Esophagus muscularis mucosa (tissue), 4 donors: ENCODE measurements around the gene MPRIP. TPM values are rescaled to one million over a fixed set of nuclear protein-coding genes. Genes with fewer than 3 reads are reported as not detected.
"Not testable (repeated sequence)": the region's sequence is repeated elsewhere in the genome, so short reads cannot be mapped to it uniquely, and the experiment has no call there.

Experiments used
- DNase-seq: peaks from one replicate; pipeline ENCODE4 v3.0.0-alpha.2; 2017; ENCODE audit errors: extremely low spot score
- H3K27ac ChIP-seq, 4 donors: fragments of 200-600 bp; sonication (generic); replicated peaks in 1 of 4; 1 replicate in 3 of 4; 2 replicates in 1 of 4; pipeline ENCODE4 v1.5.1; 2016 to 2019; ENCODE audit warnings: mild to moderate bottlenecking in 1 of 4
- H3K27me3 ChIP-seq, 4 donors: fragments of 200-600 bp; sonication (generic); one replicate each; pipeline versions ENCODE4 v1.5.1 to v1.6.0; 2016 to 2019
- H3K36me3 ChIP-seq, 4 donors: fragments of 200-600 bp; sonication (generic); one replicate each; pipeline ENCODE4 v1.5.1; 2016 to 2019
- H3K4me1 ChIP-seq, 4 donors: fragments of 200-600 bp; sonication (generic); one replicate each; pipeline ENCODE4 v1.5.1; 2016 to 2019
- H3K4me3 ChIP-seq, 4 donors: fragments of 200-600 bp; sonication (generic); 1 replicate in 2 of 4; 2 replicates in 2 of 4; pipeline ENCODE4 v1.5.1; 2016 to 2019; ENCODE audit warnings: mild to moderate bottlenecking in 4 of 4, moderate library complexity in 1 of 4
- H3K9me3 ChIP-seq, 4 donors: fragments of 200-600 bp; sonication (generic); 1 replicate in 3 of 4; 2 replicates in 1 of 4; pipeline ENCODE4 v1.5.1; 2016 to 2019
- CTCF ChIP-seq, 3 experiments: fragments of 200-600 bp in 2 of 3; fragments of 450-650 bp in 1 of 3; sonication (generic) in 2 of 3; IDR thresholded peaks; one replicate each; pipeline ENCODE4 v1.5.1; 2017 to 2019; ENCODE audit warnings: antibody characterized with exemption in 3 of 3, mild to moderate bottlenecking in 2 of 3, moderate library complexity in 1 of 3
- EP300 ChIP-seq: sonication (generic); formaldehyde crosslinking; IDR thresholded peaks from one replicate; pipeline ENCODE4 v1.6.1; 2017; ENCODE audit warnings: antibody characterized with exemption
- POLR2A ChIP-seq: fragments of 450-650 bp; IDR thresholded peaks from one replicate; pipeline ENCODE4 v1.6.1; 2017; ENCODE audit warnings: antibody characterized with exemption, moderate library complexity, mild to moderate bottlenecking, low read depth
- POLR2AphosphoS5 ChIP-seq, 2 donors: sonication (generic); formaldehyde crosslinking; IDR thresholded peaks; one replicate each; pipeline ENCODE4 v1.6.1; 2017; ENCODE audit warnings: antibody characterized with exemption in 2 of 2
- WGBS: methylation state at CpG from one replicate; pipeline ENCODE4 v1.1.5; 2018; 5-methylcytosine and 5-hydroxymethylcytosine counted together
- intact Hi-C: fragments of 100-400 bp; cut with DNase I; formaldehyde crosslinking; loops from one replicate; pipeline ENCODE4 v1.15.1; 2023
- total RNA-seq, 4 donors: library from RNA; depleted of rRNA; stranded (reverse); fragments of >200 nt; gene quantifications; one replicate each; pipeline versions ENCODE4 v1.1.0 to v1.2.1, GENCODE V29; 2016

Gene MPRIP
- total RNA-seq, 4 donors from 2014 or later, result 108 to 194 (median 129) TPM

GRCh38 chr17:17001076-17001777 lies 41.0 kb upstream of the MPRIP start:
- DNase-seq, result no peak
- peaks cover 0 to 10% (median 9%) of the 10 kb centered on the region in 4 donors for H3K4me1 ChIP-seq
- no peak overlapping the region for H3K27ac ChIP-seq
- no peak overlapping the region for H3K4me3 ChIP-seq
- H3K27me3 ChIP-seq, result no peaks in the 10 kb centered on the region
- intact Hi-C loops, result loop anchor here (2.0 to 10.0 kb wide), 3 partner anchors 154 to 314 kb away; partner anchors contain the start of gene FLCN
- no peak for TF ChIP-seq POLR2AphosphoS5 (IDR thresholded peaks at IDR 0.05)
- no peak for TF ChIP-seq CTCF (IDR thresholded peaks at IDR 0.05)
- TF ChIP-seq EP300, result no peak
- TF ChIP-seq POLR2A, result no peak
- no peaks in the 10 kb centered on the region for H3K9me3 ChIP-seq
- no peaks in the 10 kb centered on the region for H3K36me3 ChIP-seq
- 83% methylated on average over 6 of the region's 9 CpGs for WGBS

GRCh38 chr17:17001874-17002520 lies 40.3 kb upstream of the MPRIP start:
- Histone ChIP-seq H3K4me3 (peak overlapping the region in 2 of 4 donors; percentile 19 to 28), H3K9me3 (no peaks in the 10 kb centered on the region), H3K36me3 (no peaks in the 10 kb centered on the region), H3K27ac (no peak overlapping the region), H3K4me1 (peaks cover 0 to 10% (median 9%) of the 10 kb centered on the region in 4 donors), H3K27me3 (no peaks in the 10 kb centered on the region)
- no peak for DNase-seq
- WGBS, result 55% methylated on average over 7 of the region's 22 CpGs
- intact Hi-C loops, result loop anchor here (2.0 to 10.0 kb wide), 3 partner anchors 153 to 313 kb away; partner anchors contain the start of gene FLCN
- no peak for TF ChIP-seq POLR2A
- no peak for TF ChIP-seq EP300
- peak; percentile 90 to 98 (median 95) for TF ChIP-seq CTCF (IDR thresholded peaks at IDR 0.05)
- TF ChIP-seq POLR2AphosphoS5 (IDR thresholded peaks at IDR 0.05), result peak in 1 of 2 donors; percentile 29

- intact Hi-C loops, result loop anchor here (10.0 kb wide), 2 partner anchors 152 to 312 kb away; no protein-coding TSS in a partner anchor
- not testable (repeated sequence) for H3K9me3 ChIP-seq, H3K27me3 ChIP-seq, H3K4me3 ChIP-seq, H3K27ac ChIP-seq, DNase-seq, H3K36me3 ChIP-seq, H3K4me1 ChIP-seq
- WGBS, result 87% methylated on average over 8 of the region's 20 CpGs
These were observed 39.2 kb upstream of the MPRIP start for GRCh38 chr17:17002731-17003715.

- H3K27ac ChIP-seq, result no peak overlapping the region
- 85% methylated on average over 19 of the region's 19 CpGs for WGBS
- no peak overlapping the region for H3K4me3 ChIP-seq
- no peaks in the 10 kb centered on the region for H3K9me3 ChIP-seq
- no peaks in the 10 kb centered on the region for H3K27me3 ChIP-seq
- intact Hi-C loops, result loop anchor here (10.0 kb wide), 2 partner anchors 150 to 310 kb away; no protein-coding TSS in a partner anchor
- H3K4me1 ChIP-seq, result peaks cover 0 to 10% (median 9%) of the 10 kb centered on the region in 4 donors
- DNase-seq, result no peak
- no peak for TF ChIP-seq POLR2AphosphoS5 (IDR thresholded peaks at IDR 0.05)
- TF ChIP-seq CTCF (IDR thresholded peaks at IDR 0.05), result no peak
- no peak for TF ChIP-seq POLR2A
- TF ChIP-seq EP300, result no peak
- H3K36me3 ChIP-seq, result no peaks in the 10 kb centered on the region
These were observed 37.8 kb upstream of the MPRIP start for GRCh38 chr17:17004251-17004996.

GRCh38 chr17:17004997-17005614 lies 37.2 kb upstream of the MPRIP start:
- not testable (repeated sequence) for H3K4me3 ChIP-seq, DNase-seq, H3K4me1 ChIP-seq, H3K27ac ChIP-seq, H3K9me3 ChIP-seq, H3K36me3 ChIP-seq, H3K27me3 ChIP-seq
- 86% methylated on average over 4 of the region's 14 CpGs for WGBS
- intact Hi-C loops, result loop anchor here (10.0 kb wide), 2 partner anchors 150 to 310 kb away; no protein-coding TSS in a partner anchor

GRCh38 chr17:17007891-17008290 lies 34.4 kb upstream of the MPRIP start:
- not testable (repeated sequence) for H3K9me3 ChIP-seq, H3K27ac ChIP-seq, H3K36me3 ChIP-seq, H3K4me1 ChIP-seq, H3K4me3 ChIP-seq, H3K27me3 ChIP-seq, DNase-seq
- intact Hi-C loops, result loop anchor here (10.0 kb wide), 2 partner anchors 147 to 307 kb away; no protein-coding TSS in a partner anchor
- WGBS, result 100% methylated on average over 1 of the region's 6 CpGs
